ENCODE results near the gene CYP11A1.

CYP11A1 gene

GRCh38 chr15:74343127-74343796 lies 24.2 kb downstream of the CYP11A1 start:
- DNase-seq (ENCODE audit: low read depth), result no peak
- H3K4me3 ChIP-seq (ENCODE audit: low read depth, low read length), result no peak overlapping the region
- no peak for TF ChIP-seq CTCF (conservative IDR thresholded peaks at IDR 0.05; ENCODE audit: low read depth, low read length)

DNA sequence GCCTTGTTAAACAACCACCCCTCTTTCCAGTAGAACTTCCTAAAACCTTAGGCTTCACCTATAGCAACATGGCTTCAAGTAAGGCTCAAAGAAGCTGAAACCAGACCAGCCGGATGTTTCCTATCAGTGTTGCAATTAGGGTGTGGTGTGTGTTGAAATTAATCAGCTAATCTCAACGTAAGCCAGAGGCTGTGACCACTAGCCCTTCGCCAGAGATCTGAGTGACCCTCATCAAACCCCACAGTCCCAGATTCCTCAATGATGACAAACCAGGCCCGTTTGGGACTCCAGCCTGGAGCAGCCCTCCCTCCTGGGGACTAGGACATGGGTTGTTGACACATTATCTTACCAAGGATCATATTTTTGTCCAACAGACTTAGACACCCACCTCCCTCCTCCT lies 27.3 kb downstream of the CYP11A1 start:
- H3K4me3 ChIP-seq (ENCODE audit: low read depth, low read length), result no peak overlapping the region
- TF ChIP-seq CTCF (conservative IDR thresholded peaks at IDR 0.05; ENCODE audit: low read depth, low read length), result no peak
- DNase-seq (ENCODE audit: low read depth), result no peak

DNA sequence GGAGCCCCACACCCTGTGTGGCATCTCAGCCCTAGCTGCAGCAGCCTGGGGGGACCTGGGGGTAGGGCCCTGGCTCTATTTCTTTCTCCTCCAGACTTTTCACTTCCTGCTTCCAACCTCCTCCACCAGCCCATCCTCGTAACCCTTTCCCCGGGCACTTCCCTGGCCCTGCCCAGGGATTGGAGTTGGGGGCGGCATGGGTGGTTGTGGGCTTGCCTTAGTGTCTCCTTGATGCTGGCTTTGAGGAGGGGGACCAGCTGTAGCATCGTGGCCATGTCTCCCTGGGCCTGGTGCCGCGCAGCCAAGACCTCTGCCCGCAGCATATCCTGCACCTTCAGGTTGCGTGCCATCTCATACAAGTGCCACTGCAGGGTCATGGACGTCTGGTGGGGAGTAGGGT lies 28.1 kb downstream of the CYP11A1 start:
- no peak overlapping the region for H3K4me3 ChIP-seq (ENCODE audit: low read depth, low read length)
- TF ChIP-seq CTCF (conservative IDR thresholded peaks at IDR 0.05; ENCODE audit: low read depth, low read length), result no peak
- DNase-seq (ENCODE audit: low read depth), result no peak

DNA sequence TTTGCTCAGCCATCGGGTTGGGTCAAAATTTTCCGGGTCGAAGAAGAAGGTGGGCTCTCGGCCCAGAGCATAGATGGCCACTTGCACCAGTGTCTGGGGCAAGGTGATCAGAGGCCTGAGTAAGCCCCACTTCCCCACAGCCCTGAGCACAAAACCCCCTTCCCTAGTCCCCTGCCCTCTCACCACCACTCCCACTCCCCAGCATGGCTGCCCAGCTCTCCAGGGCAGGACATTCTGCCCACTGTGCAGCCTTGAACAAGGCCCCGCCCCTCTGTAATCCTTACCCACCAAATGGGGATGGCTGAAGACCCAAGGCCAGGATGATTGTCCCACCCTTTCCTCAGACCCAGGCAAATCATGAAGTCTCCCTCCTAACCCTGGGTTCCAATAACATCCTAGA lies 28.8 kb downstream of the CYP11A1 start:
- DNase-seq (ENCODE audit: low read depth), result no peak
- H3K4me3 ChIP-seq (ENCODE audit: low read depth, low read length), result no peak overlapping the region
- no peak for TF ChIP-seq CTCF (conservative IDR thresholded peaks at IDR 0.05; ENCODE audit: low read depth, low read length)

DNA sequence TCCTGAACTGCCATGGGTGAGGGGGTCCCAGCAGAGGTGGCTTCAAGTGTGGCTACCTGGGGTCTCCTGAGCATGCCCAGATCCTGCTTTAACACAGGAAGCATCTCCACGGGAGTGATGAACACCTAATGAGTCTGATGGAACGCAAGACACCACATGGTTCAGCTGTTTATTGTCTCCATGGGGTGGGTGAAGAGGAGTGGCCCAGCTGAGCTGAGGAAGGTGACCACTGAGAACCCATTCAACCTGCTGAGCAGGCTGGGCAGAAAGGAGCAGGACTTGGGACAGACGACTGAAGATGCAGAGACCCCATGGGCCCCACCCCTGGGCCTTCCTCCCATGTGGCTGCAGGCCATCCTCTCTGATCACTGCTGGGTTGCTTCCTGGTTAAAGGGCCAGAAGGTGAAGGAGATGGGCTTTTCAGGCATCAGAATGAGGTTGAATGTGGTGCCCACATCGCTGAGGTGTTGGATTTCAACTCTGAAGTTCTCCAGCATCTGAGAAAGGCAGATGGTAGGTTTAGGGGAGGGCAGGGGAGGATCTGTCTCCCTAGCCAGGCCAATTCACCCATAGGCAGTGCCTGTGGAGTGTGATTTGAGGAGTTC lies 29.7 kb downstream of the CYP11A1 start:
- no peak overlapping the region for H3K4me3 ChIP-seq (ENCODE audit: low read depth, low read length)
- DNase-seq (ENCODE audit: low read depth), result no peak
- no peak for TF ChIP-seq CTCF (conservative IDR thresholded peaks at IDR 0.05; ENCODE audit: low read depth, low read length)

DNA sequence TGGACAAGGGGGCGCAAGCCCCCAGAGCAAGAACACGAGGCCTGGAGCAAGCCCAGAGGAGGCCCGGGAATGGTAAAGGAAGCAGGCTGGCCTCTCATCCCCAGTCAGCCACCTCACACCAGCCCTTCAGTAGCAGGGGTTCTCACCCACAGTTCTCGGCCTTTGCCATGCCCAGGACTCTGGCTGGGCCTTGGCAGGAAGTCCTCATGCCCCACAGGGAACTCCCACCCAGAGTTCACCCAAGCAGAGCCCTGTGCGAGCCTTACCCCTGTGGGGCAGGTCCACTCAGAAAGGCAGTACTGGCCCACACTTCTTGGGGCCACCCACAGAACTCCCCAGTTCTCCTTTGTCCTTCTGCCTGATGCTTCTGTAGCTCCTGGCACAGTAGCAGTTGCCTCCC lies 30.3 kb downstream of the CYP11A1 start:
- no peak overlapping the region for H3K4me3 ChIP-seq (ENCODE audit: low read depth, low read length)
- no peak for TF ChIP-seq CTCF (conservative IDR thresholded peaks at IDR 0.05; ENCODE audit: low read depth, low read length)
- no peak for DNase-seq (ENCODE audit: low read depth)
